ENCODE measurements around the gene ACVRL1. TPM values are rescaled to one million over a fixed set of nuclear protein-coding genes. Genes with fewer than 3 reads are reported as not detected.

Gene ACVRL1
- total RNA-seq, 1 experiment from 2014 or later = not detected

GRCh38 chr12:51925346-51926063 is 18.2 kb downstream of the ACVRL1 start:
- intact Hi-C loops (cut with micrococcal nuclease; ENCODE audit: unreplicated experiment) = loop anchor here (1.0 kb wide), 3 partner anchors 26 to 55 kb away; partner anchors contain the start of gene ACVR1B
- Mint-ChIP-seq H3K9me3 (ENCODE audit: unreplicated experiment) (no peaks in the 10 kb centered on the region), H3K4me1 (ENCODE audit: low read depth, unreplicated experiment) (peaks cover 26% of the 10 kb centered on the region), H3K27ac (ENCODE audit: unreplicated experiment) (peak overlapping the region; percentile 57), H3K4me3 (ENCODE audit: unreplicated experiment) (peak overlapping the region; percentile 27), H3K36me3 (ENCODE audit: insufficient read depth, unreplicated experiment) (no peaks in the 10 kb centered on the region), H3K27me3 (ENCODE audit: insufficient read depth, unreplicated experiment) (no peaks in the 10 kb centered on the region)
- Histone ChIP-seq H3K36me3 (ENCODE audit: control insufficient read depth, insufficient read depth, low read length) (no peaks in the 10 kb centered on the region), H3K27me3 (replicated peaks; ENCODE audit: control insufficient read depth, insufficient read depth, low read length) (no peaks in the 10 kb centered on the region), H3K4me1 (peaks cover 30% of the 10 kb centered on the region), H3K9me3 (no peaks in the 10 kb centered on the region), H3K4me3 (ENCODE audit: low read depth, low read length) (no peak overlapping the region)
- POLR2A ChIA-PET = interaction anchor here (0.6 kb wide), 1 partner anchor 533 kb away, joined by 9 read pairs; no protein-coding TSS in a partner anchor
- no peak for TF ChIP-seq CTCF (IDR thresholded peaks at IDR 0.05; ENCODE audit: insufficient read depth in 1 of 2, low read depth in 1 of 2, low read length in 1 of 2, severe bottlenecking in 1 of 2, unreplicated experiment in 1 of 2)
- BruUV-seq (replicated peaks) = no TSS peak
- DNase-seq = peak; percentile 46 to 54
- CTCF ChIA-PET = interaction anchor here (1.0 kb wide), 1 partner anchor 31 kb away, joined by 4 read pairs; no protein-coding TSS in a partner anchor

GRCh38 chr12:51926064-51926632 is 18.8 kb downstream of the ACVRL1 start:
- Histone ChIP-seq H3K4me1 (peaks cover 30% of the 10 kb centered on the region), H3K27me3 (replicated peaks; ENCODE audit: control insufficient read depth, insufficient read depth, low read length) (no peaks in the 10 kb centered on the region), H3K9me3 (no peaks in the 10 kb centered on the region), H3K4me3 (ENCODE audit: low read depth, low read length) (no peak overlapping the region), H3K36me3 (ENCODE audit: control insufficient read depth, insufficient read depth, low read length) (no peaks in the 10 kb centered on the region)
- Mint-ChIP-seq H3K27ac (ENCODE audit: unreplicated experiment) (peak overlapping the region; percentile 57), H3K4me3 (ENCODE audit: unreplicated experiment) (peak overlapping the region; percentile 24), H3K9me3 (ENCODE audit: unreplicated experiment) (no peaks in the 10 kb centered on the region), H3K4me1 (ENCODE audit: low read depth, unreplicated experiment) (peaks cover 26% of the 10 kb centered on the region), H3K27me3 (ENCODE audit: insufficient read depth, unreplicated experiment) (no peaks in the 10 kb centered on the region), H3K36me3 (ENCODE audit: insufficient read depth, unreplicated experiment) (no peaks in the 10 kb centered on the region)
- BruUV-seq (replicated peaks) = no TSS peak
- ChIA-PET POLR2A (no interaction called here), CTCF (interaction anchor here (0.8 kb wide), 1 partner anchor 50 kb away, joined by 3 read pairs; no protein-coding TSS in a partner anchor)
- TF ChIP-seq CTCF (IDR thresholded peaks at IDR 0.05; ENCODE audit: insufficient read depth in 1 of 2, low read depth in 1 of 2, low read length in 1 of 2, severe bottlenecking in 1 of 2, unreplicated experiment in 1 of 2) = no peak
- DNase-seq = peak; percentile 30 to 62
- intact Hi-C loops (cut with micrococcal nuclease; ENCODE audit: unreplicated experiment) = loop anchor here (1.0 kb wide), 2 partner anchors 25 to 54 kb away; partner anchors contain the start of gene ACVR1B

GRCh38 chr12:51926718-51927117 is 19.4 kb downstream of the ACVRL1 start:
- Mint-ChIP-seq H3K27me3 (ENCODE audit: insufficient read depth, unreplicated experiment) (no peaks in the 10 kb centered on the region), H3K36me3 (ENCODE audit: insufficient read depth, unreplicated experiment) (no peaks in the 10 kb centered on the region), H3K4me3 (ENCODE audit: unreplicated experiment) (no peak overlapping the region), H3K9me3 (ENCODE audit: unreplicated experiment) (no peaks in the 10 kb centered on the region), H3K27ac (ENCODE audit: unreplicated experiment) (no peak overlapping the region), H3K4me1 (ENCODE audit: low read depth, unreplicated experiment) (peaks cover 26% of the 10 kb centered on the region)
- no TSS peak for BruUV-seq (replicated peaks)
- Histone ChIP-seq H3K4me3 (ENCODE audit: low read depth, low read length) (no peak overlapping the region), H3K27me3 (replicated peaks; ENCODE audit: control insufficient read depth, insufficient read depth, low read length) (no peaks in the 10 kb centered on the region), H3K9me3 (no peaks in the 10 kb centered on the region), H3K4me1 (peaks cover 30% of the 10 kb centered on the region), H3K36me3 (ENCODE audit: control insufficient read depth, insufficient read depth, low read length) (no peaks in the 10 kb centered on the region)
- peak; percentile 64 to 70 for TF ChIP-seq CTCF (IDR thresholded peaks at IDR 0.05; ENCODE audit: insufficient read depth in 1 of 2, low read depth in 1 of 2, low read length in 1 of 2, severe bottlenecking in 1 of 2, unreplicated experiment in 1 of 2)
- peak; percentile 69 to 70 for DNase-seq
- POLR2A ChIA-PET = interaction anchor here (0.6 kb wide), 1 partner anchor 62 kb away, joined by 3 read pairs; no protein-coding TSS in a partner anchor
- CTCF ChIA-PET = interaction anchor here (0.8 kb wide), 1 partner anchor 50 kb away, joined by 3 read pairs; no protein-coding TSS in a partner anchor
- intact Hi-C loops (cut with micrococcal nuclease; ENCODE audit: unreplicated experiment) = loop anchor here (1.0 kb wide), 2 partner anchors 25 to 54 kb away; partner anchors contain the start of gene ACVR1B
